GM10266 (cell line): Measurements from ENCODE around the gene TMEM174.

ENCODE experiments used
- DNase-seq: peaks from one replicate; pipeline ENCODE4 v3.0.0; 2012; ENCODE audit errors: extremely low spot score
- TF ChIP-seq, protein P1 (sequence below): IDR thresholded peaks from 2 replicates; pipeline ENCODE4 v1.5.1; 2012; ENCODE audit warnings: mild to moderate bottlenecking, low read depth; ENCODE audit not compliant: control insufficient read depth, insufficient read depth; ENCODE audit errors: missing control alignments

Gene TMEM174

DNA sequence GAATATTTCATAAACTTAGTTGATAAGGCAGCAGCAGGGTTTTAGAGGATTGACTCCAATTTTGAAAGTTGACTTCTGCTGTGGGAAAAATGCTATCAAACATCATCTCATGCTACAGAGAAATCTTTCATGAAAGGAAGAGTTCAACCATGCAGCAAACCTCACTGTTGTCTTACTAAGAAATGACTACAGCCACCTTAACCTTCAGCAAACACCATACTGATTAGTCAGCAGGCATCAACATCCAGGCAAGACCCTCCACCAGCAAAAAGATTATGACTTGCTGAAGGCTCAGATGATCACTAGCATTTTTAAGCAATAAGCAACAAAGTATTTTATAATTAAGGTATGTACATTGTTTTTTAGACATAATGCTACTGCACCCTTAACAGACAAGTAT is 7.6 kb downstream of the TMEM174 start:
- DNase-seq = no peak
- TF ChIP-seq, protein P1, sequence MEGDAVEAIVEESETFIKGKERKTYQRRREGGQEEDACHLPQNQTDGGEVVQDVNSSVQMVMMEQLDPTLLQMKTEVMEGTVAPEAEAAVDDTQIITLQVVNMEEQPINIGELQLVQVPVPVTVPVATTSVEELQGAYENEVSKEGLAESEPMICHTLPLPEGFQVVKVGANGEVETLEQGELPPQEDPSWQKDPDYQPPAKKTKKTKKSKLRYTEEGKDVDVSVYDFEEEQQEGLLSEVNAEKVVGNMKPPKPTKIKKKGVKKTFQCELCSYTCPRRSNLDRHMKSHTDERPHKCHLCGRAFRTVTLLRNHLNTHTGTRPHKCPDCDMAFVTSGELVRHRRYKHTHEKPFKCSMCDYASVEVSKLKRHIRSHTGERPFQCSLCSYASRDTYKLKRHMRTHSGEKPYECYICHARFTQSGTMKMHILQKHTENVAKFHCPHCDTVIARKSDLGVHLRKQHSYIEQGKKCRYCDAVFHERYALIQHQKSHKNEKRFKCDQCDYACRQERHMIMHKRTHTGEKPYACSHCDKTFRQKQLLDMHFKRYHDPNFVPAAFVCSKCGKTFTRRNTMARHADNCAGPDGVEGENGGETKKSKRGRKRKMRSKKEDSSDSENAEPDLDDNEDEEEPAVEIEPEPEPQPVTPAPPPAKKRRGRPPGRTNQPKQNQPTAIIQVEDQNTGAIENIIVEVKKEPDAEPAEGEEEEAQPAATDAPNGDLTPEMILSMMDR = no peak

DNA sequence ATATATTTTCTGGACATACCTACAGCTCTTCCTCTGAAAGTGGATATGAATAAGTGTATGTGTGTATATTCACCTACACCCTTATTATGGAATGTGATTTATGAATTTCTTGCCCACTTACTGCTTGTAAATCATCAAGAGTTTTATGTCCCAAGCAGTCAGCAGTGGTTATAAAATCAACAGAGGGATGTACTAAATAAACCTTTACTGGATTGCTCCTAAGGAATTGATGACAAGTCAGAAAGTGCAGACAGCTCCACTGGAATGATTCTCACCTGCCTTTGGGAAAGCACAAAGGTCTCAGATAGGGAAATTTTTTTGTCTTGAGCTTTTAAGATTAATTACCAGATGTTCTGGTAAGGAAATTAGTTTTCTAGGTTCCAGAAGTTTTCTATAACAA is 9.3 kb downstream of the TMEM174 start:
- DNase-seq = no peak
- TF ChIP-seq, protein P1 = no peak

DNA sequence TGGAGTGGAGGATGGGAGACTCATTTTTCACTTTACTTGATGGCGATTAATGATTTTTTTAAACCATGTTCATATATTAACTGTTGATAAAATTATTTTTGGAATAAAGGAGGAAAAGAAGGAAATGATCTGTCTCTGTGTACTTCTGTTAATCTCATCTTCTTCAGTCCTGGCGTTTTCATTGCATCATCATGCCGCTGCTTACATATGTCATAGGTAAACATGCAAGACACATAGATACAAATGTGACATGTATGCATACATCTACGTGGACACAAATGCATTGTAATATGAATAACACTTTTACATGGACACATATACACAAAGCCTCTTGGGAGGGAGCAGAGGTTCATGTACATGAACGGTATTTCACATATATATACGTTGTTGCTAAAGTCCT is 10.0 kb downstream of the TMEM174 start:
- no peak for DNase-seq
- TF ChIP-seq, protein P1 = no peak

DNA sequence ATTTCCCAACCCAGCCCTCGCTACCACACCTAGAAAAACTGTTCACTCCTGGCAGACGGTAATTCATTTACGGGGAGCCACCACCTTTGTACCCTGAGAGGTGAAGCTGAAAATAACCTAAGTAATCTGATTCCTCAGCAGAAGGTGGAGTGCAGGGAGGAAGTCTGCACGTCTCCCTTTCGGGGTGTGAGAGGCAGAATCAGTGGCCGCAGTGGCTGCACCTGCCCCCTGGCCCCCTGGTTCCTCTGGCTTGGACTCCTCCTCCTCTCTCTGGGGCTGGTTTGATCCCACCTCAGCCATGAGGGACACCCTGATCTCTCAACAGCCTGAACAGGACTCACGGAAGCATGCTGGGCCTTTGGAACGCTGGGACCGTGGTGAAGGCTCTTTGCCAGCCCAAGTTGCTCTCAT is 10.5 kb downstream of the TMEM174 start:
- TF ChIP-seq, protein P1 = no peak
- DNase-seq = no peak

DNA sequence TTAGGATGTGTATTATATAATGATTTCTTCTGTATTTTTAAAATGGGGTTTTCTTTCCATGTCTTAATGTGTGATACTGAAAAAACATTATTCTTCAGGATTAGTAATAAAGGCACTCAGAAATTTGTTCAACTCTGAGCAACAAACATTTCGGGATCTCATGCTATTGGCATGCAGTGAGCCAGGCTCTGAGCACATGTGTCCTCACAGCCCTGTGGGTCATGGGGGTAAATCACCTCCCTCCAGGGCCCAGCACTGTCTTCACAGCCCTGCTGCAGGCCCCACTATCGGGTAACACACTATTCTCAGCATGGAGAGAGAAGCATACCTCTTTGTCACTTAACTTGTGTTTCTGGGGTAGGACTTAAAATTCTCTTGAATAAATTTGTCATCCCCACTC is 14.0 kb downstream of the TMEM174 start:
- TF ChIP-seq, protein P1 = no peak
- no peak for DNase-seq

DNA sequence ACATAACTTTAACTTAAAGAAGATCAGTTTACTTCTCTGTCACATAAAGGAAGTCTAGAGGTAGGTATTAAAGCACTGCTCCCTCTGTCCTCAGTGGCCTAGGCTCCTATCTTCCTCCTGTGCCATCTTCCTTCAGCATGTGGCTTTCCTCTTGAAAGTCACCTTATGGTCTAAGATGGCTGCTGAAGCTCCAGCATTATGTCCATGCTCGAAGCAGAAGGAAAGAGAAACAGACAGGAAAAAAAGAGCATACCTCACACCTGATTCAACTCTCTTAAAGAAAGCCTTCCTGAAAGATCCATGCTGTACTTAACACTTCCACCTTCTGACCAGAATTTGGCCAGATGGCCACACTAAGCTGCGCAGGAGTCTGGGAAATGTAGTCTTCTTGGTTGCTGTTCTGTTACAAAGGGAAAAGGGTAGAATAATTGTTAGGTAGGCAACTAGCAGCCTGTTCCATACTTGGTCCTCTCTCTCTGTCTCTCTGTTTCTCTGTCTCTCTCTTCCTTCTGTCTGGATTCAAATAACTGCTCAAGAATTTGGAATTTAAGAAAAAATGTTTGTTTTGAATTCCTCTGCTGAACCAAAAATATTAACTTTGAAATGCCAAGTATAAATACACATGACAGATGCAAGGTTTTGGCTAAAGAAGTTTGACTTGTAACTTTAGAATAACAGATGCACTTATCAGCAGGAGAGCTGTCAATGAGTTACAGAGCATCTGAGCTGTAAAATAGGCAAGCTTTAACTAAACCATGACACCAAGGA is 16.0 kb downstream of the TMEM174 start:
- TF ChIP-seq, protein P1 = no peak
- no peak for DNase-seq

DNA sequence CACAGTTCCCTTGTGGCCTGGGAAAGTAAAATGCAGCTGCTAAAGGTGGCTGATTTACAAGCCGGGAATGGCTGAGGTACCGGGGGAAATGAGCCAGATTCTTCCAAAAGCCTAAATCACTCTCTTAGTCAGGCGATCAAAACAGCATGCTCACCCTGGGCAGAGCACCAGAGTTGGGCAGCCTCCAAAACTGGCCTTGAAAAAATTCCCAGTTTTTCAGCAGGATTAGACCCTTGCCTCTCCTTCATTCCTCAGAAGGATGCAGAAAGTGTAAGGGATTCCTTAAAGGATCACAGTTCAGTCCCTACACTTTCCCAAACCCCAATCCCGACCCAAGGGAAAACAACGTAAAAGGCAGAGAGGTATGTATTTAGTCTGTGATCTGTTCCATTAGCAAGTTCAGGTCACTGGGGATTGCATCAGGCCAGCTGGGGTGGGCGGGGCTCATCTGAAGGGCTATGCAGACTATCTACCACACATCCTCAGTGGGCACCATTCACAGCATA is 16.9 kb downstream of the TMEM174 start:
- DNase-seq = no peak
- TF ChIP-seq, protein P1 = no peak
